Body of pancreas (tissue), 4 donors: Measurements from ENCODE around the gene PDE7B.

Experiments
- POLR2A ChIP-seq, 3 donors: fragments of 450-650 bp; IDR thresholded peaks; one replicate each; pipeline ENCODE4 v1.6.1; 2016; ENCODE audit warnings: antibody characterized with exemption in 3 of 3, mild to moderate bottlenecking in 2 of 3
- TF ChIP-seq, protein P1 (sequence below), 7 experiments: fragments of 450-650 bp in 4 of 7; fragments of 200-600 bp in 3 of 7; sonication (generic) in 3 of 7; IDR thresholded peaks; one replicate each; pipeline ENCODE4 v1.5.1; 2016 to 2019; ENCODE audit warnings: antibody characterized with exemption in 7 of 7

- TF ChIP-seq, protein P1, sequence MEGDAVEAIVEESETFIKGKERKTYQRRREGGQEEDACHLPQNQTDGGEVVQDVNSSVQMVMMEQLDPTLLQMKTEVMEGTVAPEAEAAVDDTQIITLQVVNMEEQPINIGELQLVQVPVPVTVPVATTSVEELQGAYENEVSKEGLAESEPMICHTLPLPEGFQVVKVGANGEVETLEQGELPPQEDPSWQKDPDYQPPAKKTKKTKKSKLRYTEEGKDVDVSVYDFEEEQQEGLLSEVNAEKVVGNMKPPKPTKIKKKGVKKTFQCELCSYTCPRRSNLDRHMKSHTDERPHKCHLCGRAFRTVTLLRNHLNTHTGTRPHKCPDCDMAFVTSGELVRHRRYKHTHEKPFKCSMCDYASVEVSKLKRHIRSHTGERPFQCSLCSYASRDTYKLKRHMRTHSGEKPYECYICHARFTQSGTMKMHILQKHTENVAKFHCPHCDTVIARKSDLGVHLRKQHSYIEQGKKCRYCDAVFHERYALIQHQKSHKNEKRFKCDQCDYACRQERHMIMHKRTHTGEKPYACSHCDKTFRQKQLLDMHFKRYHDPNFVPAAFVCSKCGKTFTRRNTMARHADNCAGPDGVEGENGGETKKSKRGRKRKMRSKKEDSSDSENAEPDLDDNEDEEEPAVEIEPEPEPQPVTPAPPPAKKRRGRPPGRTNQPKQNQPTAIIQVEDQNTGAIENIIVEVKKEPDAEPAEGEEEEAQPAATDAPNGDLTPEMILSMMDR (IDR thresholded peaks at IDR 0.05), result no peak
- TF ChIP-seq POLR2A (IDR thresholded peaks at IDR 0.05), result no peak
Observed at GRCh38 chr6:136025736-136026135, 174.2 kb downstream of the PDE7B start.
